Stimulated activated CD8-positive, alpha-beta memory T cell treated with anti-CD3 and anti-CD28 coated beads, Interleukin-4, amount 100 ng/mL, for 1 hour (primary cell): ENCODE data around the gene HBD.
"Not testable (repeated sequence)": the region's sequence is repeated elsewhere in the genome, so short reads cannot be mapped to it uniquely, and the experiment has no call there.

Experiments used
- DNase-seq, 2 donors: peaks; one replicate each; pipeline ENCODE4 v3.0.0-alpha.2; 2020; ENCODE audit warnings: low read depth in 2 of 2, low spot score in 1 of 2

Gene HBD

DNA sequence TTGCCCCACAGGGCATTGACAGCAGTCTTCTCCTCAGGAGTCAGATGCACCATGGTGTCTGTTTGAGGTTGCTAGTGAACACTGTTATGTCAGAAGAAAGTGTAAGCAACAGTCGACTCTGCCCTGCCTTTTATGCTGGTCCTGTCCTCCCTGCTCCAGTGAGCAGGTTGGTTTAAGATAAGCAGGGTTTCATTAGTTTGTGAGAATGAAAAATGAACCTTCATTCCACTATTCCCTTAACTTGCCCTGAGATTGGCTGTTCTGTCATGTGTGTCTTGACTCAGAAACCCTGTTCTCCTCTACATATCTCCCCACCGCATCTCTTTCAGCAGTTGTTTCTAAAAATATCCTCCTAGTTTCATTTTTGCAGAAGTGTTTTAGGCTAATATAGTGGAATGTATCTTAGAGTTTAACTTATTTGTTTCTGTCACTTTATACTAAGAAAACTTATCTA lies at the start of gene HBD:
Gene HBD (minus strand): TSS at position 103 of the 454 bp plus-strand sequence. CDS start 50 bp downstream, at position 53.
- no peak for DNase-seq

DNA sequence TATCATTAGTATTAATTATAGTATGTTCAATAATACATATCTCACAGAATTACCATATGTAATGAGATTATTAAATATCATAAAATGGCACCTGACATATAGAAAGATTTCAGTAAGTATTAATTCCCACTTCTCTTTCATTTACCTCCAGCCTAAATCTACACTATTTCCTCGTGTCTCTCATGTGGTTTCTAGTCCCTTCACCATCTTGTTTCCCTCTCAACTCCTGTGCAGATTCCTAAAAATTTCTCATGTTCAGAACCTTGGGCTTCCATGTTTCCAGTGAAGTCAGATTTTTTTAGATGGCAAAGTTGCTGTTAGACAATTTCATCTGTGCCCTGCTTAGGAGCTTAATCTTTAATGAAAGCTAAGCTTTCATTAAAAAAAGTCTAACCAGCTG lies 49.6 kb upstream of the HBD start:
- DNase-seq: no peak

DNA sequence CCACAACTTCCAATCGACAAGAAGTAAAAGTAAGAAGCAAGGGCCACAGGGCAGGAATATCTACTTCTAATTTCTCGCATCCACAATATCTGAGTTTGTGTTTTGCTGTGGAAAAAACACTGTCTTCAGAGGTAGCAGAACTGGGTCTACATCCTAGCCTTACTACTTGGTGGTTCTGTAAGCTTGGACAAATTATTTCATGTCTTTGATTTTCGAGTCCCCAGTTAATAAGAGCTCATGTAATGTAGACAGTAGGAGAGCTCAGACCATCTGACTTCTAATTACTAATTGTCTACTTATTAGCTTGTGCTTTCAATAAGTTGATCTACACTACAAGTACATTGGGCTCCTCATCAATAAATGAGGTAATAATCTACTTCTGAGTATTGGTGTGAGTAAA lies 48.8 kb upstream of the HBD start:
- DNase-seq: no peak

DNA sequence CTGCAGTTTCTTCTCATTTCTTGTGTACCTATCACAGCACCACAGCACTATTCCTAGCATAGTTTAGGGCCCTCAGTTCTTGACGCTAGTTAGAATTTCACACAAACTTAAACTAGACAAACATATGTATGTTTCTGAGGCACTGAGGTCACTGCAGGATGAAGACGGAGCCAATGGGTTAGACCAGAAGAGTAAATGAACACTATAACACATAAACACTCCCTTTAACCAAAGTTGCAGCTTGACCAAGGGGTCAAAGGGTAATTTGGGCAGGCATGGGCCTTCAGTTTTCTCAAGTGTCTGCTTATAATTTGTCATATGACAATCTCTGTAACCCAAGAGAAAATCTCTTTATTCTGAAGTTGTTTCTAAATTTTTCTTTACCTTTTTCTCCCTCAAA lies 48.3 kb upstream of the HBD start:
- DNase-seq: no peak

DNA sequence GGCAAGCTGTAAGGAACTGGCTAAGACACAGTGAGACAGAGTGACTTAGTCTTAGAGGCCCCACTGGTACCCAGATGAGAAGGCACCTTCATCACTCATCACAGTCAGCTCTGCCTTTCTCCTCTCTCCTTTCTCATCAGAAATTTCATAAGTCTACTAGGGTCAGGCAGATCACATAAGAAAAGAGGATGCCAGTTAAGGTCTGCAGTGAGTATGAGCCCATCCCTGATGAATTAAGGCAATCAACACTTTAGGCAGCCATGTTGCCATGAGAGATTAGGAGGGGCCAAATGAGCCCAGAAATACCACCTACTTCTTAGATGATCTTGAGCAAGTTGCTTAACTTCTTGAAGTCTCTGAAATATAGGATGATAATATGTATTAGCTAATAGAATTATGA lies 47.3 kb upstream of the HBD start:
- no peak for DNase-seq

DNA sequence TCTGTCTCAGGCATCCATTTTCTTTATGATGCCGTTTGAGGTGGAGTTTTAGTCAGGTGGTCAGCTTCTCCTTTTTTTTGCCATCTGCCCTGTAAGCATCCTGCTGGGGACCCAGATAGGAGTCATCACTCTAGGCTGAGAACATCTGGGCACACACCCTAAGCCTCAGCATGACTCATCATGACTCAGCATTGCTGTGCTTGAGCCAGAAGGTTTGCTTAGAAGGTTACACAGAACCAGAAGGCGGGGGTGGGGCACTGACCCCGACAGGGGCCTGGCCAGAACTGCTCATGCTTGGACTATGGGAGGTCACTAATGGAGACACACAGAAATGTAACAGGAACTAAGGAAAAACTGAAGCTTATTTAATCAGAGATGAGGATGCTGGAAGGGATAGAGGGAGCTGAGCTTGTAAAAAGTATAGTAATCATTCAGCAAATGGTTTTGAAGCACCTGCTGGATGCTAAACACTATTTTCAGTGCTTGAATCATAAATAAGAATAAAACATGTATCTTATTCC lies 46.4 kb upstream of the HBD start:
- DNase-seq: no peak

DNA sequence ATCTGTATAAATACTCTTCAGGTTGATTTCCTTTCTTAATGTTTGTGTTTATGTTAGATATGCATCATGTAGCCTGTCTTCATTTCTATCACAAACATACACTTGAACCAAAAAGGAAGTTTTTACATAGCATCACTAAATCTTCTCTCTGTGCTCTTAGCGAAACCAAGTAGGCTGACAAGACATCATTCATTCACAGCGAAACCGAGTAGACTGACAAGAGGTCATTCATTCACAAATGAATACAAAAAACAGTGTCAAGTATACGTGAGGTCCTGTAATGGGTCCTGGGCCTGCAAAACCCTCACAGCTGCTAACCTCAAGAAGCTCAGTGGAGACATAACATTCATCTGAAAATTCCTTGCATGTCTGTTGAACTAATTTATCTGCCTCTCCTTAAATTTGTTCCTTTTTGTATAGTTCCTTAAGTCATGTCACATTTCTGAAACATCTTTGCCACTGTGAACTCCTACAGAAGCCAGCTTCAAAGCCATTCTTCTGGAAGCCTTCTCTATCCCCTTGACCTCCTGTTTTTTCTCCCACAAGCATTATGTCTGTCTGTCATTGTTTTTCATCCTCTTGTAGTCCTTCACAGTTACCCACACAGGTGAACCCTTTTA lies 45.3 kb upstream of the HBD start:
- no peak for DNase-seq

DNA sequence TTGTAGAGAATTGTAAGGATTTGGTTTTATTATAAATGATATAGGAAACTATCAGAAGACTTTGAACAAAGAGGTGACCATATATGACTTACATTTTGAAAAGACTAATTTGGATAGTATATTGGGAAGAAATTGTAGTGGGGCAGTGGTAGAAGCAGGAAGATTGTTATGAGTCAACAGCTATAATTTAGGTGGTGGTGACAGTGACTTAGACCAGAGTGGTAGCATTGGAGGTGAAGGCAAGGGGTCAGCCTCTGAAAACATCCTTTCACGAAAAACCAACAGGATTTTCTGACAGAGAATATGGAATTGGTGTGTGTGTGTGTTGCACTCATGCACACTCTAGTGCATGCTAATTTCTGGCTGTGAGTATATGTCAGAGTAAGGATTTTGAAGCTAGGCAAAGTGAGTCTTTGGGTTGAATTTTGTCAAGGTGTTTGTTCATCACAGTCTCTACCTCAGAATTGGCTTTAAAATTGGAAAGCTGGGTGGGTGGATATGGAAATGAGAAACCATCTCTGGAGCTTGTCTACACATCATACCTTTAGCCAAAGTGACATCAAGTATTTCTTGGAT lies 43.6 kb upstream of the HBD start:
- no peak for DNase-seq

DNA sequence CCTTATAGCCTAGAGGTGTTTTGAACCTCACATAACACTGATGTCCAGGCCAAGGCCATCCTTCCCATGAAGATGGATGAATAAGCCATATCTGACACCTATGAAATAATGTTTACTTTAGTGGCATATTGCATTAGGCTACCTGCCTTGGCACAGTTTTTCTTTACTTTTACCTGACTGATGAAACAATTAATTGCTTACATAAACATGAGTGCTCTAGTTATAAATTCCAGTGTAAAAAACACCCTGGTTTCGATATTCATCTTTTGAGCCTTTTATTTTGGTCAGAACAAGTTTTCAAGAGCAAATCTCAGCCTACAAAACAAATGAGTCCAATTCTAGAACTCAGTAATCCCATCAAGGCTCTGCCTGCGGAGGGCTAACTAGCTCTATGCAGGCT lies 42.4 kb upstream of the HBD start:
- DNase-seq: no peak

DNA sequence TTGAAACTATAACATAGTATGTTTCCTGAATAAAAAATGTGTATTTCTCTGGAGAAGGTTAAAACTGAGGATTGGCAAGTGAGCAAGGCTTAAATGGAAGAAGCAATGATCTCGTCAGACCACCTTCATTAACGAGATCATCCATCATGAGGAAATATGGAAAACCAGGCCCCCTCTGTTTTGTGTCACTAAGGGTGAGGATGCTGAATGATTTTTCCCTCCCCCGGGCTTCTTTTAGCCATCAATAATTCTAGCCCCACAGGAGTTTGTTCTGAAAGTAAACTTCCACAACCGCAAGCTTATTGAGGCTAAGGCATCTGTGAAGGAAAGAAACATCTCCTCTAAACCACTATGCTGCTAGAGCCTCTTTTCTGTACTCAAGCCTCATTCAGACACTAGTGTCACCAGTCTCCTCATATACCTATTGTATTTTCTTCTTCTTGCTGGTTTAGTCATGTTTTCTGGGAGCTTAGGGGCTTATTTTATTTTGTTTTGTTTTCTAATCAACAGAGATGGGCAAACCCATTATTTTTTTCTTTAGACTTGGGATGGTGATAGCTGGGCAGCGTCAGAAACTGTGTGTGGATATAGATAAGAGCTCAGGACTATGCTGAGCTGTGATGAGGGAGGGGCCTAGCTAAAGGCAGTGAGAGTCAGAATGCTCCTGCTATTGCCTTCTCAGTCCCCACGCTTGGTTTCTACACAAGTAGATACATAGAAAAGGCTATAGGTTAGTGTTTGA lies 41.3 kb upstream of the HBD start:
- no peak for DNase-seq

DNA sequence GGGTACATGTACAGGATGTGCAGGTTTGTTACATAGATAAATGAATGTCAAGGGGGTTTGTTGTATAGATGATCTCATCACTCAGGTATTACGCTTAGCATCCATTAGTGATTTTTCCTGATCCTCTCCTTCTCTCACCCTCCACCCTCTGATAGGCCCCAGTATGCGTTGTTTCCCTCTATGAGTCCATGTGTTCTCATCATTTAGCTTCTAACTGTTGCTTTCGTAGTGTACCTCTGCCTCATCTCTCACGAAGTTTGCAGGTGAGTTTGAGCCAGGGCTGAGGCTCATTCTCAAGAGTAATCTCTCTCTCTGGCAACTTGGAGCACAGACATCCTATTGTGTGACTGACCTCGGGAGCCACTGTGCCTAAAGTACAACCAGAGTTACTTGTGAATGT lies 40.1 kb upstream of the HBD start:
- no peak for DNase-seq

DNA sequence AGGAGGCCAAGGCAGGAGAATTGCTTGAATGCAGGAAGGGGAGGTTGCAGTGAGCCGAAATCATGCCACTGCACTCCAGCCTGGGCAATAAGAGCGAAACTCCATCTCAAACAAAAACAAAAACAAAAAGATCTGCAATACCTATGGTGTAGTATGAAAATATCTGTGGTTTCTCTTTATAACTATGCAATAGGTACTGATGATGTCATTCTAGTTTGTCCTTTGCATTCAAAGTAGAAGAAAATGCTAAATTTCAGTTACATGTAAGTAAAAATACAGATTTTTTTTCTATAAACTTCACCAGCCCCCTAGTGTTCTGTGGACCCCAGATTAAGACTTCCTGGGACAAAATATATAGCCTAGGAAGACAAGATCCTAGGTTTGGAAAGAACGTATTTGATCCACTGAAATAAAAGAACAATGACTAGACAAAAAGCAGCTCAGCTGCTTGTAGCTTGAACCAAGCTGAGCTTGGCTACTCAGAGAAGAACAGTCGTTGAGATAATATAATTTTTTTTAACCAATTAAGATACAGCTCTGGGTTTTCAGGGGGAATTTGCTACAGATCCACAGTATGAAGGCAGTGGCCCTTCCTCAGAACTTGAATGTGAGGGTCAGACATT lies 38.2 kb upstream of the HBD start:
- no peak for DNase-seq

DNA sequence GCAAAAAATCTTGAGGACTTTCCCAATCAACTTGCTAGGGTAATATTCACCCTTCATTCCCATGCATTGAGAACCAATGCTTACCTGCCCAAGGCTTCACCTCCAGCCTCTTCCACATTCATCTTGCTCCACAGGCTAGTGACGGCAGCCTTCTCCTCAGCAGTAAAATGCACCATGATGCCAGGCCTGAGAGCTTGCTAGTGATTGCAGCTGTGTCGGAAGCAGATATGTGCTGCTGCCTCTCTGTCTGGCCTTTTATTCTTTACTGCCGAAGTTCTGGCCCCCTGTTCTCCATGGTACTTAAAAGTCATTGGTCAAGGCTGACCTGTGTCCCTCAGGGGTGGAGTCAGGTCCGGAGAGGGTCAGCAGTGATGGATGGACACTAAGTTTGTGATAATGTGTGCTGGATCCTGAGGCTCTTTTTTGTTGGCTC lies 35.4 kb upstream of the HBD start, which contains the start of gene HBE1:
Gene HBE1 (minus strand): TSS at position 231 of the 433 bp plus-strand sequence. CDS start 55 bp downstream, at position 176.
- DNase-seq: no peak

DNA sequence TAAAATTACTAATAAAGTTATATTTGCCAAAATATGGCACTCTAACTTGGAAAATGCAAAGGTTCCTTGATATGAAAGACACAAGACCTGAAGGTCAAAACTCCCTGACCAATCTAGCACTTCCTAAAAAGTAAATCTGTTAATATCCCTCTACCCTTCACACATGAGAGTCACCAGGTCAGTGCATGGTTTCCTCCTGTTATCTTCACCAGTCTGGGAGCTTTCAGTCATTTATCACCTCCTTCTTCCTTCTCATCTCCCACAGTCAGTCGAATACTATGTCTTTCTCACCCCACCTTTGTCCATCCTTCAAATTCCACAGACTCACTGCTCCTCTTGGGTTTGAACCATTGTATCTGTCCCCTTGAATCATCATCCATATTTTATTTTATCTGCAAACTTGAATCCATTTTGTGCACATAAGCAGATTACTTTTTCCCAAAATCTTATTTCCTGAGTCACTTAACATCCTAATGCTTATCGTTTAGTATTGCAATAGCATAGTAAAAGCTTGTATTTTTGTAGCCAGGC lies 32.8 kb upstream of the HBD start:
- no peak for DNase-seq

DNA sequence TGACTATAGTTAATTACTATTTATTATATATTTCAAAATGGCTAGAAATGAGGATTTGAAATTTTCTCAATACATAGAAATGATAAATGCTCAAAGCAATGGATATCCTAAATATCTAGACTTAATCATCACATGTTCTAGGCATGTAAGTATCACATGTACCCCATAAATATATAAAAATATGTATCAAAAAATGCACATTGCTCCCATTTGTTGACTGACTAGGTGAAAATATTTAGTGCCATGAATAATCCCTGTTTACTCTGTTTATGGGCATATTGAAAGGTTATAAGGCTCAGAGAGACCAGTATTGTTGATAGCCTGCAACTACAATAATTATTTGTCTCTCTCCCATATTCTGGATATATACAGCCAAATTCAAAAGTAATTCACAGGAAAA lies 32.3 kb upstream of the HBD start:
- no peak for DNase-seq

DNA sequence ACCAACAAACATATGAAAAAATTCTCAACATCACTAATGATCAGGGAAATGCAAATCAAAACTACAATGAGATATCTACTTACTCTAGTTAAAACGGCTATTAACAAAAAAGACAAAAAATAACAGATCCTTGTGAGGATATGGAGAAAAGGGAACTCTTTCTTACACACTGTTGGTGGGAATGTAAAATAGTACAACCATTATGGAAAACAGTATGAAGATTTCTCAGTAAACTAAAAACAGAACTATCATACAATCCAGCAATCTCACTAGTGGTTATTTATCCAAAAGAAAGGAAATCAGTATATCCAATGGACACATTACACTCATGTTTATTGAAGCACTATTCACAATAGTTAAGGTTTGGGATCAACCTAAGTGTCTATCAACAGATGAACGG lies 31.5 kb upstream of the HBD start:
- no peak for DNase-seq

DNA sequence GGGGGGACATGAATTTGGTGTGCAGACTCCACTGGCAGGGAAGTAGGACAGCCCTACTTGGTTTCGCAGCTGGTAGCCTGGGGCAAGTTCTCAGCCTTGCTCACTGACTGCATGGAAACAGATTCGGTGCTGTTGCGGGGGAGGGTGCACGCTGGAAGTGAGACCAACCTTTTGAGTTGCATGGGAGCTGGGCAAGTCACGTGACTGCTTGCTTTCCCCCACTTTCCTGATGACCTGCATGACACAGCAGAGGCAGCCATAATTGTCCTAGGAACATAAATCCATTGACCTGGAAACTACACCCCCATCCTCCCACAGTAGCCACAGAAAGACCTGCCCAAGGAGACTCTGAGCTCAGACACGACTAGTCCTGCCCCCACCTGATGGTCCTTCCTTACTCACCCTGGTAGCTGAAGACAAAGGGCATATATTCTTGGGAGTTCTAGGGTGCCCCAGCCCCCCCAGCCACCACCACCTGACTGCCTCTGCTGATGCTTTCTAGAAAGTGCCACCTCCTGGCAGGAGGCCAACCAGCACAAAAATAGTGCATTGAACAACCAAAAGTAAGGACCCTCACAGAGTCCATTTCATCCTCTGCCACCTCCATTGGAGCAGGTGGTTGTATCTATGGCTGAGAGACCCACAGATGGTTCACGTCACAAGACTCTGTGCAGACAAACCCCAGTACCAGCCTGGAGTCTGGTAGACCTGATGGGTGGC lies 24.4 kb upstream of the HBD start:
- no peak for DNase-seq

DNA sequence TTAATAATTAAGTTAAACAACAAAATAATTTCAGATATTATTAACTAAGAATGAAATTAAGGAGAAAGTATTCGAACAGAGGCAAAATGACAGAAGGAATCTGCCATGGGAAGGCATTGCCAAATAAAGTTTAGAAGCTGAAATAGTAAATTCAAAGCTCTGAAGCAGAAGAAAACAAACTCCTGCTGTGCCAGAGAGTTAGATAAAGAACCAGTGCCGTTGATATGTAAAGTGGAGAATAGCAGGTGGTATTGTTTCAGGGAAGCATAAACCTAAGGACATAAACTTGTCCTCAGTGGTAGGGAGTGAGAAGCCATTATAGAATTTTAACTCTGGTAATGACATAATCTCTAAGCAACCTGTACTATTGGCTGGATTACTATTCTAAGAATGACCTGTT lies 23.0 kb upstream of the HBD start:
- no peak for DNase-seq

DNA sequence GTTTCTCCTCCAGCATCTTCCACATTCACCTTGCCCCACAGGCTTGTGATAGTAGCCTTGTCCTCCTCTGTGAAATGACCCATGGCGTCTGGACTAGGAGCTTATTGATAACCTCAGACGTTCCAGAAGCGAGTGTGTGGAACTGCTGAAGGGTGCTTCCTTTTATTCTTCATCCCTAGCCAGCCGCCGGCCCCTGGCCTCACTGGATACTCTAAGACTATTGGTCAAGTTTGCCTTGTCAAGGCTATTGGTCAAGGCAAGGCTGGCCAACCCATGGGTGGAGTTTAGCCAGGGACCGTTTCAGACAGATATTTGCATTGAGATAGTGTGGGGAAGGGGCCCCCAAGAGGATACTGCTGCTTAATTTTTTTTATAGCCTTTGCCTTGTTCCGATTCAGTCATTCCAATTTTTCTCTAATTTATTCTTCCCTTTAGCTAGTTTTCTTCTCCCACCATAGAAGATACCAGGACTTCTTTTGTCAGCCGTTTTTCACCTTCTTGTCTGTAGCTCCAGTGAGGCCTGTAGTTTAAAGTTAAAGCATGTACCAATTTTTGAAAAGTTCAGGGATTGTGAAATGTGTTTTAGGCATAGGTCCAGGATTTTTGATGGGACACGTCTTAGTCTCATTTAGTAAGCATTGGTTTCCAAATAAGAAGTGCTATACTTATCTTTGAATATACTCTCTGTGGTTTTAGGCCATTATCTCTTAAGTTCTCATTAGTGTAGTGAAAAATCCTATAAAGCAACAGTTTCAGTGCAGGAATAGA lies 20.5 kb upstream of the HBD start, which contains the start of gene HBG2:
Gene HBG2 (minus strand): TSS at position 136 of the 768 bp plus-strand sequence. CDS start 53 bp downstream, at position 83.
- DNase-seq: not testable (repeated sequence)

DNA sequence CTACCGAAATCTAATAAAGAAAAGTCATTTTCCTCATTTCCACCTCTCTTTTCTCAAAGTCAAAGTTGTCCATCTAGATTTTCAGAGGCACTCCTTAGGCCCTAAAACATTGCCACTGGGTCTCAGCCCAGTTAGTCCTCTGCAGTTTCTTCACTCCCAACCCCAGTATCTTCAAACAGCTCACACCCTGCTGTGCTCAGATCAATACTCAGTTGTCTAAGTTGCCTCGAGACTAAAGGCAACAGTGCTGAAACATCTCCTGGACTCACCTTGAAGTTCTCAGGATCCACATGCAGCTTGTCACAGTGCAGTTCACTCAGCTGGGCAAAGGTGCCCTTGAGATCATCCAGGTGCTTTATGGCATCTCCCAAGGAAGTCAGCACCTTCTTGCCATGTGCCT lies 19.7 kb upstream of the HBD start:
- DNase-seq: not testable (repeated sequence)
